Naive thymus-derived CD8-positive, alpha-beta T cell (primary cell): ENCODE data around the gene CPN2. TPM values are rescaled to one million over a fixed set of nuclear protein-coding genes. Genes with fewer than 3 reads are reported as not detected.

Experiments used
- ATAC-seq, 2 donors: fragments of 150-1000 bp; cut with Tn5 transposase in 1 of 2; sonication (Bioruptor Pico), chemical (Tn5 transposase) in 1 of 2; 1 replicate in 1 of 2; 2 replicates in 1 of 2; pipeline ENCODE4 v1.10.0; 2021; ENCODE audit warnings: mild to moderate bottlenecking in 2 of 2, moderate library complexity in 2 of 2
- POLR2A ChIA-PET: fragments of 350-600 bp; sonication (Branson Sonifier 250); formaldehyde crosslinking; loops from one replicate; lab custom pipeline; 2021; ENCODE audit warnings: antibody characterized with exemption; lab: Charles Lee
- DNase-seq, 10 donors: peaks; one replicate each; pipeline versions ENCODE4 v3.0.0 to v3.0.0-alpha.2; 2020 to 2022
- H3K27ac Mint-ChIP-seq, 10 donors: one replicate each; pipeline ENCODE4 v1.8.0; 2020 to 2022; ENCODE audit warnings: mild to moderate bottlenecking in 10 of 10, mixed read lengths in 10 of 10, moderate library complexity in 4 of 10, inconsistent platforms in 1 of 10
- H3K27me3 Mint-ChIP-seq, 5 donors: one replicate each; pipeline ENCODE4 v1.8.0; 2021 to 2022; ENCODE audit warnings: mixed read lengths in 5 of 5
- H3K36me3 Mint-ChIP-seq, 3 donors: one replicate each; pipeline ENCODE4 v1.8.0; 2020 to 2022; ENCODE audit warnings: mixed read lengths in 3 of 3, mild to moderate bottlenecking in 2 of 3, inconsistent platforms in 1 of 3
- H3K4me1 Mint-ChIP-seq, 4 donors: one replicate each; pipeline ENCODE4 v1.8.0; 2021 to 2022; ENCODE audit warnings: mixed read lengths in 4 of 4
- H3K4me3 Mint-ChIP-seq, 10 donors: one replicate each; pipeline ENCODE4 v1.8.0; 2020 to 2022; ENCODE audit warnings: mild to moderate bottlenecking in 10 of 10, mixed read lengths in 10 of 10, moderate library complexity in 6 of 10, inconsistent platforms in 1 of 10
- H3K9me3 Mint-ChIP-seq, 9 donors: one replicate each; pipeline ENCODE4 v1.8.0; 2020 to 2022; ENCODE audit warnings: mixed read lengths in 9 of 9, mild to moderate bottlenecking in 3 of 9, inconsistent platforms in 1 of 9, moderate library complexity in 1 of 9
- polyA plus RNA-seq, 3 donors: library from polyadenylated mRNA; unstranded; fragments of 300-500 nt; fragmentation: Illumina TruSeq; gene quantifications; one replicate each; pipeline ENCODE4 v1.2.3, GENCODE V29; 2021
- total RNA-seq, 8 experiments: library from RNA in 2 of 8; stranded (reverse) in 2 of 8; gene quantifications; one replicate each; pipeline ENCODE4 v1.2.3 and lab custom pipeline; 2021 to 2026

CPN2 gene
- total and polyA plus RNA-seq, 5 experiments from 2014 or later = not detected

GRCh38 chr3:194294199-194294894, 56.8 kb downstream of the CPN2 start:
- Mint-ChIP-seq H3K4me3 (no peak overlapping the region), H3K27me3 (peaks cover 0 to 16% (median 6%) of the 10 kb centered on the region in 5 donors), H3K36me3 (no peaks in the 10 kb centered on the region), H3K27ac (peak overlapping the region in 1 of 10 donors; percentile 20), H3K9me3 (peaks cover 0 to 4% (median 0%) of the 10 kb centered on the region in 9 donors), H3K4me1 (peaks cover 0 to 9% (median 2%) of the 10 kb centered on the region in 4 donors)
- DNase-seq (peak in 1 of 10 donors; percentile 10), ATAC-seq (no peak)
- POLR2A ChIA-PET = no interaction called here

GRCh38 chr3:194293546-194294198, 57.5 kb downstream of the CPN2 start:
- ATAC-seq = no peak
- Mint-ChIP-seq H3K27ac (no peak overlapping the region), H3K4me3 (no peak overlapping the region), H3K4me1 (peaks cover 0 to 5% (median 0%) of the 10 kb centered on the region in 4 donors), H3K27me3 (peaks cover 0 to 16% (median 6%) of the 10 kb centered on the region in 5 donors), H3K9me3 (peaks cover 0 to 4% (median 0%) of the 10 kb centered on the region in 9 donors), H3K36me3 (no peaks in the 10 kb centered on the region)
- POLR2A ChIA-PET = no interaction called here
- no peak for DNase-seq

DNA sequence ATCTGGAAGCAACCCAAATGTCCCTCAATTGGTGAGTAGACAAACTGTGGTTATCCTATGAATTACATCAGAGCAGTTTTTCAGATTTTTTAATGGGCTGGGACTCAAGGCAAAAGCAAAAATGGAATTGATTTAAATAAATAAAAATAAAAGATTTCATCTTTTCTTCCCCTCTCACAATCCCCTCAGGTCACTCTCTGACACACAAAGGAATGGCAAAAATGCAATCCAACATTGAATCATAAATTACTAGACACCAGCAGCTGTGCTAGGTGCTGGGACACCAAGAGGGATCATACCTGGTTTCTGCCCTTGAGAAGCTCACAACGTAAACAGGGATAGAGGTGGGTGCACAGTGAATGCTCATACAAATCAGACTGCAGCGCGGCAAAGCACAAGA, 58.8 kb downstream of the CPN2 start:
- H3K4me1 Mint-ChIP-seq = peaks cover 0 to 5% (median under 1%) of the 10 kb centered on the region in 4 donors
- ATAC-seq = no peak
- no peaks in the 10 kb centered on the region for H3K36me3 Mint-ChIP-seq
- H3K9me3 Mint-ChIP-seq = peaks cover 0 to 4% (median 0%) of the 10 kb centered on the region in 9 donors
- H3K27me3 Mint-ChIP-seq = peaks cover 0 to 16% (median 11%) of the 10 kb centered on the region in 5 donors
- POLR2A ChIA-PET = no interaction called here
- no peak overlapping the region for H3K27ac Mint-ChIP-seq
- no peak overlapping the region for H3K4me3 Mint-ChIP-seq
- no peak for DNase-seq

Other genes with a start within 250 kb of the CPN2 start
- gene HES1, start 215.2 kb downstream of the CPN2 start, total RNA-seq = not detected
- not detected for gene HES1, start 215.2 kb downstream of the CPN2 start, polyA plus RNA-seq
- not detected for gene LRRC15, start 18.4 kb upstream of the CPN2 start, total RNA-seq
- not detected for gene LRRC15, start 18.4 kb upstream of the CPN2 start, polyA plus RNA-seq
- gene GP5, start 47.9 kb upstream of the CPN2 start, total RNA-seq = 10 to 100 TPM; 12.2 to 12.8 TPM
- gene GP5, start 47.9 kb upstream of the CPN2 start, polyA plus RNA-seq = 1 to 10 TPM; 4.2 to 9.5 (median 5.5) TPM
- gene ATP13A3, start 135.7 kb upstream of the CPN2 start, total RNA-seq = 10 to 100 TPM; 51.7 to 53.8 TPM
- gene ATP13A3, start 135.7 kb upstream of the CPN2 start, polyA plus RNA-seq = 10 to 100 TPM in 2 of 3 donors, 1 to 10 TPM in 1; 5.9 to 13.2 (median 10.6) TPM